Kidney (tissue), 14 donors: Measurements from ENCODE around the gene DNAJB4. TPM values are rescaled to one million over a fixed set of nuclear protein-coding genes. Genes with fewer than 3 reads are reported as not detected.

ENCODE experiments used
- DNase-seq, 5 donors: peaks; one replicate each; pipeline ENCODE4 v3.0.0-alpha.2; 2013 to 2020
- FAIRE-seq: peaks from 2 replicates; lab custom pipeline; 2012; peaks lifted over from hg19 to GRCh38; lab: Jason Lieb, UNC
- H3K27ac ChIP-seq, 2 donors: one replicate each; pipeline ENCODE4 v1.7.0; 2013; ENCODE audit warnings: low read depth in 2 of 2, low read length in 2 of 2, inconsistent platforms in 1 of 2
- H3K27me3 ChIP-seq: one replicate; pipeline ENCODE4 v1.7.1; 2013; ENCODE audit warnings: low read length, inconsistent platforms; ENCODE audit not compliant: control insufficient read depth, insufficient read depth
- H3K36me3 ChIP-seq, 3 donors: one replicate each; pipeline versions ENCODE4 v1.7.0 to v1.7.1; 2013; ENCODE audit warnings: low read length in 3 of 3, control low read depth in 1 of 3, inconsistent platforms in 1 of 3; ENCODE audit not compliant: insufficient read depth in 3 of 3, control insufficient read depth in 2 of 3
- H3K4me1 ChIP-seq, 3 donors: one replicate each; pipeline versions ENCODE4 v1.7.0 to v1.7.1; 2013; ENCODE audit warnings: low read length in 3 of 3, inconsistent platforms in 1 of 3, low read depth in 1 of 3; ENCODE audit not compliant: control insufficient read depth in 2 of 3, insufficient read depth in 2 of 3
- H3K4me3 ChIP-seq, 3 donors: one replicate each; pipeline versions ENCODE4 v1.7.0 to v1.8.1; 2013; ENCODE audit warnings: low read length in 3 of 3, control low read depth in 1 of 3, inconsistent platforms in 1 of 3
- H3K9ac ChIP-seq, 3 donors: one replicate each; pipeline versions ENCODE4 v1.7.0 to v1.7.1; 2013; ENCODE audit warnings: low read length in 3 of 3, control low read depth in 1 of 3, inconsistent platforms in 1 of 3
- H3K9me3 ChIP-seq, 3 donors: one replicate each; pipeline versions ENCODE4 v1.7.0 to v1.7.1; 2013; ENCODE audit warnings: low read length in 3 of 3, control low read depth in 1 of 3, inconsistent platforms in 1 of 3; ENCODE audit not compliant: control insufficient read depth in 2 of 3, insufficient read depth in 1 of 3
- CTCF ChIP-seq: IDR thresholded peaks from 3 replicates; pipeline ENCODE4 v1.5.1; 2012; ENCODE audit warnings: mild to moderate bottlenecking, moderate library complexity, borderline replicate concordance; ENCODE audit not compliant: insufficient read depth; ENCODE audit errors: extremely low read depth
- intact Hi-C: fragments of 100-400 bp; cut with DNase I; formaldehyde crosslinking; loops from one replicate; pipeline ENCODE4 v1.11.1; 2022
- polyA plus RNA-seq: library from polyadenylated mRNA; stranded (reverse); fragments of 350-450 nt; fragmentation: Illumina TruSeq; extraction: RNeasy Lipid Tissue Mini Kit (QIAGEN cat#74804); gene quantifications from one replicate; pipeline ENCODE4 v1.2.3, GENCODE V29; 2014; ENCODE audit warnings: low read depth, low replicate concordance; ENCODE audit not compliant: insufficient read depth
- total RNA-seq: library from RNA; stranded (reverse); fragmentation: NEBNext Ultra II Directional; extraction: Animal tissue kit (Norgen Biotek cat#: 25700); gene quantifications from one replicate; pipeline ENCODE4 v1.2.1, GENCODE V29; 2021
- donor health status: control.
- donor health status: control.
- donor health status: control.
- donor health status: control.
- donor health status: control.
- donor health status: DM: yes; HTN: yes; CAD: no.
- donor health status: Normal renal cell carcinoma (clear cell type).

DNAJB4 gene
- total and polyA plus RNA-seq, 2 donors from 2014 or later, result 17.0 to 34.7 TPM

GRCh38 chr1:78005448-78005722, 646 bp downstream of the DNAJB4 start:
- no peak for TF ChIP-seq CTCF
- H3K36me3 ChIP-seq, result no peaks in the 10 kb centered on the region
- H3K4me3 ChIP-seq, result peak overlapping the region; percentile 67 to 98 (median 83)
- peak overlapping the region; percentile 75 to 98 for H3K27ac ChIP-seq
- DNase-seq (no peak), FAIRE-seq (no peak)
- intact Hi-C loops, result no loop called here
- peaks cover 0 to 2% (median 0%) of the 10 kb centered on the region in 3 donors for H3K4me1 ChIP-seq
- H3K27me3 ChIP-seq, result no peaks in the 10 kb centered on the region
- peak overlapping the region; percentile 59 to 100 (median 96) for H3K9ac ChIP-seq
- H3K9me3 ChIP-seq, result no peaks in the 10 kb centered on the region

GRCh38 chr1:78005755-78006154, 1.0 kb downstream of the DNAJB4 start:
- peak; percentile 94 for FAIRE-seq
- H3K4me3 ChIP-seq, result peak overlapping the region; percentile 67 to 98 (median 83)
- no peaks in the 10 kb centered on the region for H3K9me3 ChIP-seq
- peak in 3 of 5 donors; percentile 14 to 96 (median 90) for DNase-seq
- H3K4me1 ChIP-seq, result peaks cover 0 to 6% (median 0%) of the 10 kb centered on the region in 3 donors
- TF ChIP-seq CTCF, result no peak
- peak overlapping the region; percentile 59 to 100 (median 96) for H3K9ac ChIP-seq
- H3K27ac ChIP-seq, result peak overlapping the region; percentile 75 to 98
- no peaks in the 10 kb centered on the region for H3K36me3 ChIP-seq
- H3K27me3 ChIP-seq, result no peaks in the 10 kb centered on the region
- intact Hi-C loops, result no loop called here

- FAIRE-seq (no peak), DNase-seq (no peak)
- Histone ChIP-seq H3K4me3 (peak overlapping the region; percentile 67 to 98 (median 83)), H3K27ac (peak overlapping the region; percentile 12 to 26), H3K9me3 (no peaks in the 10 kb centered on the region), H3K27me3 (no peaks in the 10 kb centered on the region), H3K9ac (peak overlapping the region; percentile 26 to 74 (median 59)), H3K36me3 (no peaks in the 10 kb centered on the region), H3K4me1 (peaks cover 0 to 11% (median 0%) of the 10 kb centered on the region in 3 donors)
- TF ChIP-seq CTCF, result no peak
- intact Hi-C loops, result no loop called here
Observed at GRCh38 chr1:78006521-78006920, 1.8 kb downstream of the DNAJB4 start.

GRCh38 chr1:78007677-78008341, 3.1 kb downstream of the DNAJB4 start:
- Histone ChIP-seq H3K4me3 (peak overlapping the region in 2 of 3 donors; percentile 83 to 98), H3K9ac (no peak overlapping the region), H3K27ac (no peak overlapping the region), H3K27me3 (no peaks in the 10 kb centered on the region), H3K36me3 (no peaks in the 10 kb centered on the region), H3K9me3 (no peaks in the 10 kb centered on the region), H3K4me1 (peaks cover 0 to 11% (median 0%) of the 10 kb centered on the region in 3 donors)
- FAIRE-seq, result no peak
- TF ChIP-seq CTCF, result no peak
- intact Hi-C loops, result no loop called here
- DNase-seq, result no peak
